Left kidney (tissue), 8 donors: ENCODE data around the gene NDUFC2. TPM values are rescaled to one million over a fixed set of nuclear protein-coding genes. Genes with fewer than 3 reads are reported as not detected.
A peak's percentile ranks its signal among the peaks of the same experiment; 100 is the strongest.
"Not testable (repeated sequence)": the region's sequence is repeated elsewhere in the genome, so short reads cannot be mapped to it uniquely, and the experiment has no call there.

Experiments
- DNase-seq: peaks from one replicate; pipeline ENCODE4 v3.0.0-alpha.2; 2013
- long read RNA-seq, 8 donors: transcript quantifications; one replicate each; lab custom pipeline, GENCODE V29; 2026
- polyA plus RNA-seq: library from polyadenylated mRNA; unstranded; fragments of 120-200 nt; gene quantifications from one replicate; pipeline ENCODE4 v1.2.1, GENCODE V29; 2013; ENCODE audit not compliant: insufficient read length

NDUFC2 gene
- polyA plus RNA-seq: 126 TPM
- long read RNA-seq, donor 1, transcript NDUFC2-201 (3 exons, 2,518 nt): major isoform, 237 of 297 reads
- long read RNA-seq, donor 1, partial matches to known transcripts: 60 of 297 reads
- long read RNA-seq, donor 1, other reads (novel, unspliced or antisense): 0 of 297 reads
- long read RNA-seq, donor 2, transcript NDUFC2-201 (3 exons, 2,518 nt): major isoform, 203 of 239 reads
- long read RNA-seq, donor 2, partial matches to known transcripts: 30 of 239 reads
- long read RNA-seq, donor 2, other reads (novel, unspliced or antisense): 0 of 239 reads
- long read RNA-seq, donor 3, transcript NDUFC2-201 (3 exons, 2,518 nt): major isoform, 154 of 177 reads
- long read RNA-seq, donor 3, partial matches to known transcripts: 19 of 177 reads
- long read RNA-seq, donor 3, other reads (novel, unspliced or antisense): 0 of 177 reads
- long read RNA-seq, donor 4, transcript NDUFC2-201 (3 exons, 2,518 nt): major isoform, 43 of 66 reads
- long read RNA-seq, donor 4, partial matches to known transcripts: 23 of 66 reads
- long read RNA-seq, donor 4, other reads (novel, unspliced or antisense): 0 of 66 reads
- long read RNA-seq, donor 5, transcript NDUFC2-201 (3 exons, 2,518 nt): major isoform, 405 of 463 reads
- long read RNA-seq, donor 5, transcript NDUFC2-204 (2 exons, 561 nt): minor isoform, 6 of 463 reads
- long read RNA-seq, donor 5, partial matches to known transcripts: 37 of 463 reads
- long read RNA-seq, donor 5, other reads (novel, unspliced or antisense): 15 of 463 reads
- long read RNA-seq, donor 6, transcript NDUFC2-201 (3 exons, 2,518 nt): major isoform, 241 of 320 reads
- long read RNA-seq, donor 6, partial matches to known transcripts: 73 of 320 reads
- long read RNA-seq, donor 6, other reads (novel, unspliced or antisense): 0 of 320 reads
- long read RNA-seq, donor 7, transcript NDUFC2-204 (2 exons, 561 nt): minor isoform, 8 of 408 reads
- long read RNA-seq, donor 7, transcript NDUFC2-201 (3 exons, 2,518 nt): major isoform, 325 of 408 reads
- long read RNA-seq, donor 7, partial matches to known transcripts: 63 of 408 reads
- long read RNA-seq, donor 7, other reads (novel, unspliced or antisense): 11 of 408 reads
- long read RNA-seq, donor 8, transcript NDUFC2-201 (3 exons, 2,518 nt): major isoform, 97 of 110 reads
- long read RNA-seq, donor 8, partial matches to known transcripts: 10 of 110 reads
- long read RNA-seq, donor 8, other reads (novel, unspliced or antisense): 0 of 110 reads

DNA sequence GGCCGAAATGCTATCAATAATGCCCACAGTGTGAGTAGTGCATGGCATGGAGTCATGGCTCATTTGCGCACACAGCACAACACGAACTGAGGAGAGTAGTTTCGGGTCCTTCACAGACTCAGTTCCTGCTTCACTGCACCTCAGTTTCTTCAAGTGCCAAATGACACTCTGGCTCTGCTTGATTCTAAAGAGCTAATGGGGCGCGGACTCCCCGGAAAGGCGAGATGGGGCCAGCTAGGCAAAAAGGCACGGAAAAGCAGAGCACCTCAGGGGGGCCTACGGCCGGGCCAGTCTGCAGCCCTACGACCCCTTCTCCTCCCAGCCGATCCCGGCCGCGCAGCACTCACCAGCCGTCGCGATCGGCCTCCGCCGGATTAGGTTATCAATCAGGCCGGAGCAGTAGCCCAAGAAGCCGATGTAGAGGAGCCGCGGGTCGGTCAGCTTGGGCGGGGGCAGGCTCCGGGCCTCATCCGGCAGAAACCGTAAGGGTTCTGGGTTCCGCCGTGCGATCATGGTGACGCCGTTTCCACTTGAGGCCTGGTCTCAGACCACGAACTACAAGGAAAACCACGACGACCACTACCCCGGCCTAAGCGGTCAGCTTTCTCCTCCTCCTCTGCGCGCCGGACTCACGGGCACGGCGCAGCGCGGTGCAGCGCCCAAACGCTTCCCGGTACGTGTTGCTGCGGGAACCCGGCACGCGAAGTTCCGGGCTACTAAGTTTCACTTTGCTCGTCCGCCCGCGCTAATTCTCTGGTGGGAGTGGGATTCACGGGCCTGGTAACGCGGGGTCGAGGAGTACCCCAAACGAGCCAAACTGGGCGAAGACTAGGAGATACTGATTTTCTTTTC lies at the start of gene NDUFC2:
TSS of gene NDUFC2 (minus strand) at position 631 of the 852 bp plus-strand sequence. CDS start at position 513, 118 bp downstream.
- peak; percentile 85 for DNase-seq

GRCh38 chr11:78127403-78127802 lies 47.7 kb upstream of the NDUFC2 start:
- DNase-seq: no peak

DNA sequence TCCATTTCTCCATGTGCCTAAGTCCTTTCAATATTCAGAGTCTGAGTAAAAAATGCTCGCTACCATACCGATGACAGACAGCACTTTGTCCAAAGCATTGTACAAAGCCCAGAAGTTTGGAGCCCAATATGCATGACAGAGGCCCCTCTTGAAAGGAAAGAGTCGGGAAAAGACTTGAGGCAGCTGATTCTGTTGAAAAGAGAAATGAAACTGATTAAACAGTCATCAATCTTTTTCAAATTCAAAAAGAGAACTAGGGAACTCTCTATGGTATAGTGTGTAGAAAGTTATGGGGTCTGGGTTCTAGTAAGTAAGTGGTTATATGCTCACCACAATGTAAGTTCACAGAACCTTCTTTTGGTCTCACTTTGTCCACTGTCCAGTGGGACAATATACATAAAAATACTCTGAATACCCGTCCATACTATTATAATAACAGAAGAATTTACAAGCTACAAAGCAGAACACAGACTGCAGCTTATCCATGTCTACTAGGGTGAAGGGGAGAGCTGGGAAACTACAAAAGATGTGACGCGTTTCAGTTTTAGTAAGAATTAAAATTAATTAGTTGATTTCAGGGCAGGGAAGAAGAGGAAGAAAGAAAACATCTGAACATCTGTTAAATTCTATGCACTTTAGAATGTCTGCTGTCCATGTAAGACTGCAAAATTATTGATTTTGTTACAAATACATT lies 33.1 kb upstream of the NDUFC2 start:
- DNase-seq: no peak

DNA sequence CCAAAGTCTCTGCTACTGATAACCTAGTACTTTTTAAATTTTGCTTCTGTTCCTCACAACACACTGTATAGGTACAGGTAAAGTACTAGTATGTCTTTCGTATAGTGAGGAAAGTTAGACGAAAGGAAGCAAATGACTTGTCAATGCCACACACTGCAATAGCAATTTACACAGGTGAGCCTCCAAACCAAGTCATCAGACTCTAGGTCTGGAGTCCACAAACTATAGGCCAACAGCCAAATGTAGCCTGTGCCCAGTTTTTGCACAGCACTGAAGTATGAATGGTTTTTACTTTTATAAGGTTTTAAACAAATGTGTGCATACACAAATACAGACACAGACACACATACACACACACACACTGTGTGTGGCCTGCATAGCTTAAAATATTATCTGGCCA lies 31.6 kb upstream of the NDUFC2 start:
- no peak for DNase-seq

GRCh38 chr11:78110830-78111229 lies 31.2 kb upstream of the NDUFC2 start:
- no peak for DNase-seq

GRCh38 chr11:78110351-78110750 lies 30.7 kb upstream of the NDUFC2 start:
- no peak for DNase-seq

GRCh38 chr11:78109081-78110015 lies 29.7 kb upstream of the NDUFC2 start:
- no peak for DNase-seq

GRCh38 chr11:78100676-78101472 lies 21.2 kb upstream of the NDUFC2 start:
- no peak for DNase-seq

DNA sequence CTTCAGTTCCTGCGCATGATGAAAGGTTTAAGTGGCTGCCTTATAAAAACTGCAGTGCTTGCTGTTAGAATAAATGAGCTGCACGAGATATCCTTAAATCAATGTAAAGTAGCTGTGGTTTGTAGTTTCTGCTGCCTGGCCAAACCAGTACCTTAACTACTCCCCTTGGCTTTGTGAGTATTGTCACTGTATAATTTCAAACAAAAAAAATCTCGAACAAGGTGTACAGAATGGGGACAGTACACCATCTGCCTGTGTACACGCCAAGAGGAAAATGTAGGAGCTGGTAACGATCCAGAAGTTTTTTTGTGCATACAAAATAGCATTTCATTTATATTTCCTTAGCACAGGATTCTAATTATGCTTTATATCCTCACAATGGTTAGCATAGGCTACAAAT lies 20.6 kb upstream of the NDUFC2 start:
- DNase-seq: no peak

DNA sequence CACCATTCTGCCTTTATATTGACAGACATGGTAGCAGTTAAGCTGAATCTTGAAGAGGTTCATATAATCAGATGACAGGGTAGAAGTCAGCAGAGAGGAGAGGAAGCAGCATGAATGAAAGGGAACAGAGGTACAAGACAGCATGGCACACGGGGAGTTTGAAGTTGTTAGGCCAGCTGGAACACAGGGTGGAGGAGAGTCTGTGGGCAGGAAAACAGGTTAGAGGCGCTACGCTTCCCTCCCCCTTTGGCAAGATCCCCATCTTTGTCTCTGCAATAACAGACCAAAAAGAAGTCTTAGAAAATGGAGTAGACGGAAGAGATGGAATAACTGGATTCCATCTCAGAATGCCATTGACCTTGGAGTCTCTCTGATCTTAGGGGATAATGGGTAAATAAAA lies 20.0 kb upstream of the NDUFC2 start:
- no peak for DNase-seq

DNA sequence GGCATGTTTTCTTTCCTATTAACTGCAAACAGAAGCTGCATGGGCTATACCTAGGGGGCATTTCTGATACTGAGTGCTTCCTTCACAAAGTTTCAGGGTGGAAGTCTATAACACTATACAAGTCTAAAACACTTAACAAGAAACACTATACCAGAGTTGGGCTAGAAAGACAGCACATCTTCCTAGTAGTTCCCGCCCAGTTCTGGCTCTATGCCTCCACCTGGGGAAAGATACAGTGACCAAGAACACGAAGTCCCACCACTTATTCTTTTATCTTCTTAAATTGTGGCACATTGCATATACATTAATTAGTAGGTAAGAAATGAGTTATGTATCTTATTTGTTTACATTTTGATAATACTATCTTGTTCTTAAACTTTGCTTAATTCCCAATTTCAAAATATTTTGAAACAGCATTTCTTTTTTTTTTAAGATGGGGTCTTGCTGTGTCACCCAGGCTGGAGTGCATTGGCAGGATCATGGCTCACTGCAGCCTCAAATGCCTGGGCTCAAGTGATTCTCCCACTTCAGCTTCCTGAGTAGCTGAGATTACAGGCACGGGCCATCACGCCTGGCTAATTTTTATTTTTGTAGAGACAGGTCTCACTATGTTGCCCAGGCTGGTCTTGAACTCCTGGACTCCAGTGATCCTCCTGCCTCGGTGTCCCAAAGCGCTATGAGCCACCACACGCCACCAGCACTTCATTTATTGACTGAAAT lies 18.2 kb upstream of the NDUFC2 start:
- no peak for DNase-seq

DNA sequence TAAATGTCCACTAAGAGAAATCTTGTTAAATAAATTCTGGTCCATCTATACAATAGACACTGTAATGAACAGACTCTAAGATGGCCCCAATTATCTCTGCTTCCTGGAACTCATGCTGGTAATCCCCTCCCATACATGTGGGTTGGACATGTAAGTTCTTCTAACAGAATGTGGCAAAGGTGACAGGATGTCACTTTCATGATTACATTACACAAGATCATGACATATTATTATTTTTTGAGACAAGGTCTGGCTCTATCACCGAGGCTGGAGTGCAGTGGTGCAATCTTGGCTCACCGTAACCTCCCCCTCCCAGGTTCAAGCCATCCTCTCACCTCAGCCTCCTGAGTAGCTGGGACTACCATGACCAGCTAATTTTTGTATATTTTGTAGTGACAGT lies 14.6 kb upstream of the NDUFC2 start:
- no peak for DNase-seq

DNA sequence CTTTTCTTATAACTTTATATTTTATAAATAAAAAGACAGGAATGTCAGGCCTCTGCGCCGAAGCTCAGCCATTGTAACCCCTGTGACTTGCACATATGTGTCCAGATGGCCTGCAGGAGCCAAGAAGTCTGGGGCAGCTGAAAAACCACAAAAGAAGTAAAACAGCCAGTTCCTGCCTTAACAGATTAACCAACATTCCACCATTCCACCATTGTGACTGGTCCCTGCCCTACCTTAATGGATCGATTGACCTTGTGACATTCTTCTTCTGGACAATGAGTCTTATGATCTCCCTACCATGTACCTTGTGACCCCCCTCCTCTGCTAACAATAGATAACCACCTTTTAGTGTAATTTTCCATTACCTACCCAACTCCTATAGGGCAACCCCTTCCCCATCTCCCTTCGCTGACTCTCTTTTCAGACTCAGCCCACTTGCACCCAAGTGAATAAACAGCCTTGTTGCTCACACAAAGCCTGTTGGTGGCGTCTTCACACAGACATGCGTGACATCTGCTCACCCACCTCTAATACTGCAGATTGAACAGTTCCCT lies 6.9 kb upstream of the NDUFC2 start:
- DNase-seq: not testable (repeated sequence)

- no peak for DNase-seq
Observed at GRCh38 chr11:78085972-78086371, 6.3 kb upstream of the NDUFC2 start.

GRCh38 chr11:78084506-78084905 lies 4.8 kb upstream of the NDUFC2 start:
- DNase-seq: not testable (repeated sequence)

GRCh38 chr11:78083021-78083420 lies 3.4 kb upstream of the NDUFC2 start:
- DNase-seq: no peak

- no peak for DNase-seq
Observed at GRCh38 chr11:78082146-78082545, 2.5 kb upstream of the NDUFC2 start.

DNA sequence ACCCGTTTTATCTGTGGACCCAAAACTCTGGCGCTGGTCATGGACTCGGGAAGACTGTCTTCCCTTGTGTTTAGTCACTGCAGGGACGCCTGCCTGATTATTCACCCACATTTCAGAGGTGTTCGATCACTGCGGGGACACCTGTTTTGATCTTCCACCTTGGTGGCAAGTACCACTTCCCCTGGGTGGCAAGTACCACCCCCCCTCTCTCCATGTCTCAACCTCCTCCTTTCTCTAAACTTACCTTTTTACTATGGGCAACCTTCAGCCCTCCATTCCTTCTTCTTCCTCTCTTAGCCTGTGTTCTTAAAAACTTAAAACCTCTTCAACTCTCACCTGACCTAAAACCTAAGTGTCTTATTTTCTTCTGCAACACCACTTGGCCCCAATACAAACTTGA lies 1.9 kb upstream of the NDUFC2 start:
- no peak for DNase-seq
